Loucy (cell line): ENCODE data around the gene TMEM132D.

Experiments used
- CTCF ChIP-seq: fragments of 200-600 bp; sonication (generic); conservative IDR thresholded peaks from 2 replicates; pipeline ENCODE4 v1.5.1; 2014; ENCODE audit warnings: mild to moderate bottlenecking, antibody characterized with exemption, low read length
- EZH2phosphoT487 ChIP-seq: fragments of 200-600 bp; IDR thresholded peaks from 2 replicates; pipeline ENCODE4 v1.6.1; 2018; ENCODE audit warnings: antibody characterized with exemption, mild to moderate bottlenecking, moderate library complexity, borderline replicate concordance

- TF ChIP-seq CTCF (no peak), EZH2phosphoT487 (no peak)
Measured at GRCh38 chr12:129827102-129827865, 76.5 kb downstream of the TMEM132D start.
